Measurements from ENCODE around the gene HS3ST3B1. TPM values are rescaled to one million over a fixed set of nuclear protein-coding genes. Genes with fewer than 3 reads are reported as not detected.

The HS3ST3B1 gene
- polyA plus RNA-seq, 1 of the 3 experiments (the other 2 are of a cell fraction) = 0.67 TPM

GRCh38 chr17:14308636-14308964 is 7.7 kb downstream of the HS3ST3B1 start:
- no peaks in the 10 kb centered on the region for H4K20me1 ChIP-seq (ENCODE audit: insufficient read depth)
- peak overlapping the region; percentile 50 to 63; a peak in 3 of 4 replicates for H3K4me3 ChIP-seq (ENCODE audit: low read depth in 2 of 2, low read length in 1 of 2)
- H3K4me2 ChIP-seq = peak overlapping the region; percentile 86
- peak overlapping the region; percentile 33; the same call in 1 of the 2 replicates for H3K9ac ChIP-seq
- H3K9me2 ChIP-seq = no peaks in the 10 kb centered on the region
- peaks cover 0 to 12% of the 10 kb centered on the region in 2 experiments; a peak in 1 of 4 replicates for H3K4me1 ChIP-seq (ENCODE audit: control insufficient read depth in 1 of 2, insufficient read depth in 2 of 2, low read depth in 1 of 2, low read length in 1 of 2)
- POLR2A ChIA-PET = no interaction called here
- H3K36me3 ChIP-seq (replicated peaks in 1 of 2; ENCODE audit: control insufficient read depth in 1 of 2, insufficient read depth in 2 of 2, low read length in 1 of 2) = no peaks in the 10 kb centered on the region
- no peaks in the 10 kb centered on the region; the same call in 1 of the 2 replicates for H3K27me3 ChIP-seq (ENCODE audit: insufficient read depth)
- H3K27ac ChIP-seq (ENCODE audit: low read depth in 2 of 2, low read length in 1 of 2) = peak overlapping the region in 1 of 2 experiments; percentile 86; a peak in 1 of 4 replicates
- peaks cover 27% of the 10 kb centered on the region for H3K79me2 ChIP-seq (ENCODE audit: insufficient read depth)
- WGBS (ENCODE audit: low lambda C conversion rate) = 30% methylated on average over 4 of the region's 4 CpGs
- H3F3A ChIP-seq (replicated peaks; ENCODE audit: insufficient read depth) = peaks cover 22% of the 10 kb centered on the region
- DNase-seq = no peak
- CTCF ChIA-PET = no interaction called here
- TF ChIP-seq ELF1 (IDR thresholded peaks at IDR 0.05) (no peak), JUND (IDR thresholded peaks at IDR 0.05) (no peak), GATA2 (CRISPR knock-in tag; IDR thresholded peaks at IDR 0.05) (no peak), TAF1 (IDR thresholded peaks at IDR 0.05; ENCODE audit: borderline replicate concordance, low read depth, low read length) (no peak), RCOR1 (IDR thresholded peaks at IDR 0.05; ENCODE audit: low read length) (no peak), SIN3A (IDR thresholded peaks at IDR 0.05; ENCODE audit: borderline replicate concordance, low read depth, low read length) (no peak), FOXJ3 (CRISPR knock-in tag; IDR thresholded peaks at IDR 0.05) (no peak), EZH2phosphoT487 (IDR thresholded peaks at IDR 0.05; ENCODE audit: borderline replicate concordance, low read depth) (no peak), MXI1 (IDR thresholded peaks at IDR 0.05; ENCODE audit: low read depth, low read length) (no peak), CTCF (IDR thresholded peaks at IDR 0.05) (no peak), EP300 (IDR thresholded peaks at IDR 0.05; ENCODE audit: borderline replicate concordance in 1 of 2, low read depth in 1 of 2, low read length in 1 of 2) (no peak), RXRA (IDR thresholded peaks at IDR 0.05; ENCODE audit: borderline replicate concordance, low read depth) (no peak), RAD21 (IDR thresholded peaks at IDR 0.05; ENCODE audit: low read length) (no peak), FOXM1 (IDR thresholded peaks at IDR 0.05; ENCODE audit: low read depth) (no peak)
- TF ChIP-seq, protein P1, sequence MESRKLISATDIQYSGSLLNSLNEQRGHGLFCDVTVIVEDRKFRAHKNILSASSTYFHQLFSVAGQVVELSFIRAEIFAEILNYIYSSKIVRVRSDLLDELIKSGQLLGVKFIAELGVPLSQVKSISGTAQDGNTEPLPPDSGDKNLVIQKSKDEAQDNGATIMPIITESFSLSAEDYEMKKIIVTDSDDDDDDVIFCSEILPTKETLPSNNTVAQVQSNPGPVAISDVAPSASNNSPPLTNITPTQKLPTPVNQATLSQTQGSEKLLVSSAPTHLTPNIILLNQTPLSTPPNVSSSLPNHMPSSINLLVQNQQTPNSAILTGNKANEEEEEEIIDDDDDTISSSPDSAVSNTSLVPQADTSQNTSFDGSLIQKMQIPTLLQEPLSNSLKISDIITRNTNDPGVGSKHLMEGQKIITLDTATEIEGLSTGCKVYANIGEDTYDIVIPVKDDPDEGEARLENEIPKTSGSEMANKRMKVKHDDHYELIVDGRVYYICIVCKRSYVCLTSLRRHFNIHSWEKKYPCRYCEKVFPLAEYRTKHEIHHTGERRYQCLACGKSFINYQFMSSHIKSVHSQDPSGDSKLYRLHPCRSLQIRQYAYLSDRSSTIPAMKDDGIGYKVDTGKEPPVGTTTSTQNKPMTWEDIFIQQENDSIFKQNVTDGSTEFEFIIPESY (IDR thresholded peaks at IDR 0.05; ENCODE audit: borderline replicate concordance, low read depth) = no peak
- H2AFZ ChIP-seq (ENCODE audit: low read depth) = peak overlapping the region; percentile 67; the same call in 1 of the 2 replicates
- H3K9me3 ChIP-seq = no peaks in the 10 kb centered on the region

Data from SK-N-SH (cell line).